Measurements from ENCODE around the gene TFE3.

DNA sequence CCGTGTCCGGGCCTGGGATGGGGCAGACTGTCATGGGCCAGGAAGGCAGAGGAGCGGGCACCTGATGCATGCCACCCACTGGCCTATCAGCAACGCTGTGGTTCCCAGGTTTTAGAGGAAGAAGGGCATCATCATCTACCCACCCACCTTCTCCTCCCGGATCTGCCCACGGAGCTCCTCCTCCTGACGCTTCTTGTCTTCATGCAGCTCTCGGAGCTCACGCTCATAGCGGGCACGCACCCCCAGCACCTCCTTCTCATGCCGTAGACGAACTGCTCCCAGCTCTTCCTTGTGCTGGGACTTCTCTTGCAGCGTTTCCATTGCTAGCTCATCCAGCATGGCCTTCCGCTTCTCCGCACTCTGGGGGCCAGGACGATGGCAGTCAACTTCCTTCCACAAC lies 60.1 kb downstream of the TFE3 start:
- TF ChIP-seq, protein P1, sequence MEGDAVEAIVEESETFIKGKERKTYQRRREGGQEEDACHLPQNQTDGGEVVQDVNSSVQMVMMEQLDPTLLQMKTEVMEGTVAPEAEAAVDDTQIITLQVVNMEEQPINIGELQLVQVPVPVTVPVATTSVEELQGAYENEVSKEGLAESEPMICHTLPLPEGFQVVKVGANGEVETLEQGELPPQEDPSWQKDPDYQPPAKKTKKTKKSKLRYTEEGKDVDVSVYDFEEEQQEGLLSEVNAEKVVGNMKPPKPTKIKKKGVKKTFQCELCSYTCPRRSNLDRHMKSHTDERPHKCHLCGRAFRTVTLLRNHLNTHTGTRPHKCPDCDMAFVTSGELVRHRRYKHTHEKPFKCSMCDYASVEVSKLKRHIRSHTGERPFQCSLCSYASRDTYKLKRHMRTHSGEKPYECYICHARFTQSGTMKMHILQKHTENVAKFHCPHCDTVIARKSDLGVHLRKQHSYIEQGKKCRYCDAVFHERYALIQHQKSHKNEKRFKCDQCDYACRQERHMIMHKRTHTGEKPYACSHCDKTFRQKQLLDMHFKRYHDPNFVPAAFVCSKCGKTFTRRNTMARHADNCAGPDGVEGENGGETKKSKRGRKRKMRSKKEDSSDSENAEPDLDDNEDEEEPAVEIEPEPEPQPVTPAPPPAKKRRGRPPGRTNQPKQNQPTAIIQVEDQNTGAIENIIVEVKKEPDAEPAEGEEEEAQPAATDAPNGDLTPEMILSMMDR (IDR thresholded peaks at IDR 0.05): no peak
- TF ChIP-seq POLR2AphosphoS5 (IDR thresholded peaks at IDR 0.05) (no peak), POLR2A (IDR thresholded peaks at IDR 0.05) (no peak), EP300 (IDR thresholded peaks at IDR 0.05) (no peak)
